Neutrophil (primary cell): Measurements from ENCODE around the gene L2HGDH.

Experiments
- H3K27ac ChIP-seq: fragments of 200-600 bp; sonication (generic); 2 replicates; pipeline ENCODE4 v1.5.1; 2016; ENCODE audit warnings: mild to moderate bottlenecking, moderate library complexity
- H3K27me3 ChIP-seq: fragments of 200-600 bp; sonication (generic); 2 replicates; pipeline ENCODE4 v1.6.0; 2016; ENCODE audit warnings: mild to moderate bottlenecking
- H3K36me3 ChIP-seq: fragments of 200-600 bp; sonication (generic); 2 replicates; pipeline ENCODE4 v1.5.1; 2017
- H3K4me1 ChIP-seq, 2 experiments: fragments of 200-600 bp in 1 of 2; sonication (generic) in 1 of 2; 1 replicate in 1 of 2; 2 replicates in 1 of 2; pipeline versions ENCODE4 v1.5.1 to v1.6.1; 2013 to 2016; ENCODE audit warnings: low read depth in 1 of 2, low read length in 1 of 2, mild to moderate bottlenecking in 1 of 2, moderate library complexity in 1 of 2; ENCODE audit not compliant: control insufficient read depth in 1 of 2, insufficient read depth in 1 of 2
- H3K4me3 ChIP-seq, 2 experiments: fragments of 200-600 bp in 1 of 2; sonication (generic) in 1 of 2; 1 replicate in 1 of 2; 2 replicates in 1 of 2; pipeline ENCODE4 v1.5.1; 2013 to 2016; ENCODE audit warnings: low read depth in 1 of 2, low read length in 1 of 2, mild to moderate bottlenecking in 1 of 2, moderate library complexity in 1 of 2
- H3K9me3 ChIP-seq: fragments of 200-600 bp; sonication (generic); 2 replicates; pipeline ENCODE4 v1.5.1; 2016
- CTCF ChIP-seq: fragments of 200-600 bp; sonication (generic); IDR thresholded peaks from 2 replicates; pipeline ENCODE4 v1.5.1; 2016; ENCODE audit warnings: antibody characterized with exemption

The L2HGDH gene

GRCh38 chr14:50333014-50333509 is 21.0 kb upstream of the L2HGDH start:
- Histone ChIP-seq H3K4me3 (no peak overlapping the region), H3K4me1 (peaks cover 0 to 4% of the 10 kb centered on the region in 2 experiments), H3K27me3 (no peaks in the 10 kb centered on the region), H3K9me3 (no peaks in the 10 kb centered on the region), H3K27ac (no peak overlapping the region), H3K36me3 (peaks cover 7% of the 10 kb centered on the region)
- TF ChIP-seq CTCF: no peak

DNA sequence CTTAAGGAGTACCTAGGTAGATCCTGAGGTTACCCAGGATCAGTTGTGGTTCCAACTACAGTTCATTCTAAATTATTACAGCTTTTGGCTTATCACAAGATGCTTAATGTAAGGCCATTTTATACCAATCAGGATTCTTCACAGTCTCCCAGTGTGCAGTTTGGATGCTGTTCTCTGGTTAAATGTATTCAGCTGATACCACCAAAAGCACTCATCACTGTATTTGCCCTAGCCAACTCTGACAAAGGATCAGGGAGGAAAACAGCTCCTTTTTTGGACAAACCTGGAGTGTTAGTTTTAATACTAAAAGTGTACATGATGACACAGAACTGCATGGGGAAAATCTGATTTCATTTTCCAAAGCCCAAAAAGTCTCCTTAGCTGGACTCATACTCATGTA is 19.6 kb upstream of the L2HGDH start:
- TF ChIP-seq CTCF: no peak
- Histone ChIP-seq H3K4me1 (peaks cover 0 to 4% of the 10 kb centered on the region in 2 experiments), H3K4me3 (no peak overlapping the region), H3K36me3 (peaks cover 10% of the 10 kb centered on the region), H3K9me3 (no peaks in the 10 kb centered on the region), H3K27ac (no peak overlapping the region), H3K27me3 (no peaks in the 10 kb centered on the region)

DNA sequence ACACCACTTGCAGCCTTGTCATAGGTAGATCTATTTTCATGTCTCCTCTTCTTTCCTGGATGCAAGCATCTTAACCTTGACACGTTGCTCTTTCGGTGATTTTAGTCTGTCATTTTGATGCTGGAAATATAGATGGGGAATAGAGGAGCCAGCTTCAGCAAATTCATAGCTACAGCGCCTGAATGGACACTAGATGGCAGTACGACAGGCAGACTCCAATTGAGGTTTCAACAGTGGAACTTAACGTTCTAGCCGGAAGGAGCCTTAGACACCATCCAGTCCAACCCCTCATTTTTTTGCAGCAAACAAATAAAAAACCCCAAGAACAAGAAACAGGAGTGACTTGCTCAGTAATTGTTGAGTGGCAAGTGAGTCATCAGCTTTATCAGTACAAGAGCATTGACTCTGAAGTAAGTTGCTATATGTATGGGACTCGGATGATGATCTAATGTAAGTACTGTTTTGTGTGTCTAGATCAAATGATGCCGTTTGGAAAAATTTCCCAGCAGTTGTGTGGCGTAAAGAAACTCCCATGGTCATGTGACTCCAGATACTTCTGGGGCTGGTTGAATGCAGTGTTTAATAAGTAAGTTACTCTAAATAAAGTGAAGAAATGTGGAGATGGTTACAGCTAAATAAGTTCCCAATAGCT is 9.1 kb upstream of the L2HGDH start:
- TF ChIP-seq CTCF: peak; percentile 64
- Histone ChIP-seq H3K27ac (no peak overlapping the region), H3K9me3 (no peaks in the 10 kb centered on the region), H3K36me3 (peaks cover 22% of the 10 kb centered on the region), H3K27me3 (no peaks in the 10 kb centered on the region), H3K4me3 (no peak overlapping the region), H3K4me1 (peaks cover 7 to 11% of the 10 kb centered on the region in 2 experiments)

DNA sequence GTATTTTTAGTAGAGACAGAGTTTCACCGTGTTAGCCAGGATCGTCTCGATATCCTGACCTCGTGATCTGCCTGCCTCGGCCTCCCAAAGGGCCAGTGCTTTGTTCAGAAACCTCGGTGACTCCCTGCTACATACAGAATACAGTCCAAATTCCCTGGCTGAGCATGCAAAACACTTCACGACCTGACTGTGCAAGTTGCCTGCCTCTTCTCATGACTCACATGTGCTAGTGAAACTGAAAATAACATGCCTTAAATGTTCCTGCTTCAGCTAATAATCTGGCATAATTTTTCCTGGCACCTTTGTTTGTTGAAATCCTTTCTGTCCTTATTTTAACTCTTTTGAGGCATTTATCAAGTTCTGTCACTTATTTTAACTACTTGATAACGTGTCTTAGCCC is 8.3 kb upstream of the L2HGDH start:
- Histone ChIP-seq H3K27ac (no peak overlapping the region), H3K4me3 (no peak overlapping the region), H3K9me3 (no peaks in the 10 kb centered on the region), H3K4me1 (peaks cover 7 to 11% of the 10 kb centered on the region in 2 experiments), H3K36me3 (peaks cover 17% of the 10 kb centered on the region), H3K27me3 (no peaks in the 10 kb centered on the region)
- TF ChIP-seq CTCF: no peak

DNA sequence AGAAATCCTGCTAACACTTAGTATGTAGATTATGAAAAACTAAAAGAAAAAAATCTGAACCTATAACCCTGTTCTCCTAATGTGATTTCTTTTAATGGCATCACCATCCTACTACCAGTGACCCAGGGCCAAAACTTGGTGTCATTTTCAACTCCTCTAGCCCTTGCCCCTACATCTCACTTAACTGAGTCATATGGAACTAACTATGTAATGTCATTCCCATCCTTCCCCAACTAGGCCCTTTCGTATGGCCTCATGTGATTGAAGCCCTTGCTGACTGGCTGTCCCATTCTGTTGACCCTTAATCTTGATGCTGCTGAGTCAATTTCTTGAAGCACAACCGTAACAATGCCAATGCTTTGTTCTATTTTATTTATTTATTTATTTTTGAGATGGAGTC is 7.7 kb upstream of the L2HGDH start:
- no peak for TF ChIP-seq CTCF
- Histone ChIP-seq H3K27ac (no peak overlapping the region), H3K4me1 (peaks cover 7 to 11% of the 10 kb centered on the region in 2 experiments), H3K9me3 (no peaks in the 10 kb centered on the region), H3K36me3 (peaks cover 12% of the 10 kb centered on the region), H3K4me3 (no peak overlapping the region), H3K27me3 (no peaks in the 10 kb centered on the region)
